GM13976 (cell line): ENCODE results near the gene RRP9.

Source experiments
- DNase-seq: peaks from one replicate; pipeline ENCODE4 v3.0.0; 2012; ENCODE audit warnings: low spot score
- in situ Hi-C: fragments of 300-500 bp; cut with MboI; formaldehyde crosslinking; loops from one replicate; pipeline ENCODE4 v1.12.0; 2022; ENCODE audit warnings: low sequenced_read_pairs, mixed read lengths, inconsistent platforms; ENCODE audit not compliant: unreplicated experiment
- TF ChIP-seq, protein P1 (sequence below): IDR thresholded peaks from 2 replicates; pipeline ENCODE4 v1.5.1; 2012; ENCODE audit warnings: borderline replicate concordance, mild to moderate bottlenecking; ENCODE audit not compliant: insufficient read depth; ENCODE audit errors: extremely low read depth, missing control alignments, control extremely low read depth

Gene RRP9

DNA sequence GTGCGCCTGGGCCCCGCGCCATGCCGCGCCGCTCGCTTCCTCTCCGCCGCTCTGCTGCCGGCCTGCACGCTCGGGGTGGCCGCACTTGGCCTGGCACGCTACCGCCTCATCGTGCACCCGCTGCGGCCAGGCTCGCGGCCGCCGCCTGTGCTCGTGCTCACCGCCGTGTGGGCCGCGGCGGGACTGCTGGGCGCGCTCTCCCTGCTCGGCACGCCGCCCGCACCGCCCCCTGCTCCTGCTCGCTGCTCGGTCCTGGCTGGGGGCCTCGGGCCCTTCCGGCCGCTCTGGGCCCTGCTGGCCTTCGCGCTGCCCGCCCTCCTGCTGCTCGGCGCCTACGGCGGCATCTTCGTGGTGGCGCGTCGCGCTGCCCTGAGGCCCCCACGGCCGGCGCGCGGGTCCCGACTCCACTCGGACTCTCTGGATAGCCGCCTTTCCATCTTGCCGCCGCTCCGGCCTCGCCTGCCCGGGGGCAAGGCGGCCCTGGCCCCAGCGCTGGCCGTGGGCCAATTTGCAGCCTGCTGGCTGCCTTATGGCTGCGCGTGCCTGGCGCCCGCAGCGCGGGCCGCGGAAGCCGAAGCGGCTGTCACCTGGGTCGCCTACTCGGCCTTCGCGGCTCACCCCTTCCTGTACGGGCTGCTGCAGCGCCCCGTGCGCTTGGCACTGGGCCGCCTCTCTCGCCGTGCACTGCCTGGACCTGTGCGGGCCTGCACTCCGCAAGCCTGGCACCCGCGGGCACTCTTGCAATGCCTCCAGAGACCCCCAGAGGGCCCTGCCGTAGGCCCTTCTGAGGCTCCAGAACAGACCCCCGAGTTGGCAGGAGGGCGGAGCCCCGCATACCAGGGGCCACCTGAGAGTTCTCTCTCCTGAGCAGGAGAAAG is 14.4 kb upstream of the RRP9 start:
- TF ChIP-seq, protein P1, sequence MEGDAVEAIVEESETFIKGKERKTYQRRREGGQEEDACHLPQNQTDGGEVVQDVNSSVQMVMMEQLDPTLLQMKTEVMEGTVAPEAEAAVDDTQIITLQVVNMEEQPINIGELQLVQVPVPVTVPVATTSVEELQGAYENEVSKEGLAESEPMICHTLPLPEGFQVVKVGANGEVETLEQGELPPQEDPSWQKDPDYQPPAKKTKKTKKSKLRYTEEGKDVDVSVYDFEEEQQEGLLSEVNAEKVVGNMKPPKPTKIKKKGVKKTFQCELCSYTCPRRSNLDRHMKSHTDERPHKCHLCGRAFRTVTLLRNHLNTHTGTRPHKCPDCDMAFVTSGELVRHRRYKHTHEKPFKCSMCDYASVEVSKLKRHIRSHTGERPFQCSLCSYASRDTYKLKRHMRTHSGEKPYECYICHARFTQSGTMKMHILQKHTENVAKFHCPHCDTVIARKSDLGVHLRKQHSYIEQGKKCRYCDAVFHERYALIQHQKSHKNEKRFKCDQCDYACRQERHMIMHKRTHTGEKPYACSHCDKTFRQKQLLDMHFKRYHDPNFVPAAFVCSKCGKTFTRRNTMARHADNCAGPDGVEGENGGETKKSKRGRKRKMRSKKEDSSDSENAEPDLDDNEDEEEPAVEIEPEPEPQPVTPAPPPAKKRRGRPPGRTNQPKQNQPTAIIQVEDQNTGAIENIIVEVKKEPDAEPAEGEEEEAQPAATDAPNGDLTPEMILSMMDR = no peak
- peak; percentile 58 for DNase-seq
- in situ Hi-C loops = no loop called here

DNA sequence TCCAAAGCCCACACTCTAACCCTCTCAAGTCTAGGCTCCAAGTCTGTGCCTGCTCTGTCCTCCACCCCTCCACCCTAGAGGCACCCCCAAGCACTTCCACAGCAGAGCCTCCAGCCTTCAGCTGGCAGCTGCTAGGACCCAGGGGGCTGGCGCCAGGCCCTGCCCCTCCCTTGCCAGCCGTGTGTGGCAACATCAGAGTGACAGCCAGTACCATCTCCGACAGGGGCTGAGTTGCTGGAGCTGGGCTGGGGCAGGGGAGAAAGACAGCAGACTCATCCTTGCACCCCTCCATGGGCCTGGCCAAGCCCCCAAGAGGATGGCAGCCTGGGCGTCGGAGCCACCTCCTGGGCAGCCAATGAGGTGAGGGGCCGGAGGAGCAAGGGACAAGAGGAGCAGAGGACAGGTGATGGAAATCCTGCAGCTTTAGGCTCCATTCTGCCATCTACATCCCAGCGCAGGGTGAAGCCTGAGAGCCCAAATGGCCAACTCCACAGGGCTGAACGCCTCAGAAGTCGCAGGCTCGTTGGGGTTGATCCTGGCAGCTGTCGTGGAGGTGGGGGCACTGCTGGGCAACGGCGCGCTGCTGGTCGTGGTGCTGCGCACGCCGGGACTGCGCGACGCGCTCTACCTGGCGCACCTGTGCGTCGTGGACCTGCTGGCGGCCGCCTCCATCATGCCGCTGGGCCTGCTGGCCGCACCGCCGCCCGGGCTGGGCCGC is 13.6 kb upstream of the RRP9 start, which contains the start of gene GPR62:
TSS of gene GPR62 (plus strand) at position 207 of the 718 bp plus-strand sequence. CDS start at position 479, 272 bp downstream.
- in situ Hi-C loops = no loop called here
- TF ChIP-seq, protein P1 = no peak
- DNase-seq = no peak

DNA sequence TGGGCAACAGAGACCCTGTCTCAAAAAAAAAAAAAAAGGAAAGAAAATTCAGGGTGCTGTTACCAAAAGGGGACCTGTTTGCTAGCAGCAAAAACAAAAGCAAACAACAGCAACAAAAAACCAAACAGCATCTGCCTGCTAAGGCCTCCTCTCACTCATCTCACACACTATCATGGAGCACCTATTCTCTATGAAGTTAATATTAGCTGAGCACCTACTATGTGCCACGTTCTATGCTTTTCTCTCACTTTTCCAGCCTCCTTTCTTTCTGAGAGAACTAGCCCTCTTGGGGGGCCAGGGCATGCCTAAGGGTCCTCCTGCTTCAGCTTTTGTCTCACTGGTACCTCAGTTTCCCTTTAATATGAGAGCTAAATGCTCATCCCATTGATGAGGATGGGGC is 13.0 kb upstream of the RRP9 start:
- in situ Hi-C loops = no loop called here
- no peak for DNase-seq
- TF ChIP-seq, protein P1 = no peak

DNA sequence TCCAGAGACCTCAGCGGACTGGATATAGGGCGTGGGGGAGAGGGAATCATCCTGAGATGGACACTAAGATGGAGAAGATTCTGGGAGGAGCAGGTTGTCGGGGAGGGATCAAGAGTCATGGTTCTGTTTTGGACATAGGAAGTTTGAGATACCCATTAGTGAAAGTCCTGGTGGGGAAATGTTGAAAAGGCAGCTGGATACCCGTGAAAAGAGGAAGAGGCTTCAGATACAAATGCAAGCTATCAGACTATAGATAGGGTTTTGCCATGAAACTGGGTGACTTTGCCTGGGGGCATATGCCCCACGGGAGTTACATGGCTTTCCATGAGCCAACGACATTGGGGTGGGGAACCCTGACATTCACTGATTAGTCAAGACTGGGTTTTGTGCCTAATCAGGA is 12.4 kb upstream of the RRP9 start:
- in situ Hi-C loops = no loop called here
- DNase-seq = no peak
- TF ChIP-seq, protein P1 = no peak

DNA sequence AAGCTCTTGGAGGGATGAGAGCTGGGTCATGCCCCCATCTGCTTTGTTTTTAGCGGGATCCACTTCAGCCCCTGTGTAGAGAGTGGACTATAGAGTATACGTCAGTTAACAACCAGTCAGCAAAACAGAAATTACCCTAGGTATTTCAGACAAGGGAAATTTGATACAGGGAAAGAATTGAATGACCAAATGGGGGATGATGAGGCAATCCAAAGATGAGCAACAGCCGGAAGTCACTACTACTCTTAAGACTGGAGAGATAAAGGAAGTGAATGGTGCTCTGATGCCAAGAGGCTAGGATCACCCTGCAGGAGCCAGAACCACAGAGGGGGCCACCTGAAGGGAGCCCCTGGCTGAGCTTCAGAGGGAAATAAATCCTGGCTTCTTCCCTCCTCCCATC is 11.7 kb upstream of the RRP9 start:
- in situ Hi-C loops = no loop called here
- TF ChIP-seq, protein P1 = no peak
- no peak for DNase-seq

DNA sequence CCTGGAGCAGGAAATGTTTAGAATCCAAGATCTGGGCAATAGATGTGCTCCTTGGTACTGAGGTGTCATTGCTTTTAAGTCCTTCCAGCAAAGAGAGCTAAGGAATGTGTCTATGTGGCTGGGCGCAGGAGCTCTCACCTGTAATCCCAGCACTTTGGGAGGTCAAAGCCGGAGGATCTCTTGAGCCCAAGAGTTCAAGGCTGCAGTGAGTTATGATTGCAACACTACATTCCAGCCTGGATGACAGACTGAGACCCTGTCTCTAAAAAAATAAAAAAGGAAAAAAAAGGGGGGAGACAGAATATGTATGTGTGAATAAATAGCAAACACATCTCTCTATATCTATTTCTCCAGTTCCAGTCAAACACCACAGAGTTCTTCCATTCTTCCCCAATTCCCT is 9.2 kb upstream of the RRP9 start:
- in situ Hi-C loops = no loop called here
- no peak for DNase-seq
- TF ChIP-seq, protein P1 = no peak
